Astrocyte of the cerebellum (primary cell): ENCODE data around the gene PNMA6F.
A peak's percentile ranks its signal among the peaks of the same experiment; 100 is the strongest.

ENCODE experiments used
- DNase-seq: peaks from one replicate; pipeline ENCODE4 v3.0.0-alpha.2; 2011; ENCODE audit warnings: low read depth
- H3K4me3 ChIP-seq: 2 replicates; pipeline ENCODE4 v1.5.1; 2011; ENCODE audit warnings: mild to moderate bottlenecking, low read depth, low read length, moderate library complexity
- CTCF ChIP-seq: IDR thresholded peaks from 2 replicates; pipeline ENCODE4 v1.5.1; 2012; ENCODE audit warnings: low read length, low read depth, moderate library complexity, mild to moderate bottlenecking; ENCODE audit errors: missing control alignments
- in situ Hi-C: cut with HindIII; loops from 2 replicates; pipeline ENCODE4 v1.10.0; 2017; ENCODE audit warnings: low sequenced_read_pairs

Gene PNMA6F

GRCh38 chrX:153338836-153339235 lies 17.3 kb upstream of the PNMA6F start:
- DNase-seq = no peak
- in situ Hi-C loops = loop anchor here (5.0 kb wide), 1 partner anchor 48 kb away; no protein-coding TSS in a partner anchor
- TF ChIP-seq CTCF = no peak
- no peak overlapping the region for H3K4me3 ChIP-seq

GRCh38 chrX:153336988-153337387 lies 15.4 kb upstream of the PNMA6F start:
- DNase-seq = no peak
- no peak for TF ChIP-seq CTCF
- no peak overlapping the region for H3K4me3 ChIP-seq
- in situ Hi-C loops = loop anchor here (5.0 kb wide), 1 partner anchor 50 kb away; no protein-coding TSS in a partner anchor

- no peak overlapping the region for H3K4me3 ChIP-seq
- in situ Hi-C loops = loop anchor here (5.0 kb wide), 1 partner anchor 51 kb away; no protein-coding TSS in a partner anchor
- no peak for TF ChIP-seq CTCF
- DNase-seq = no peak
These were observed 14.7 kb upstream of the PNMA6F start for GRCh38 chrX:153336121-153336894.

GRCh38 chrX:153334654-153335295 lies 13.2 kb upstream of the PNMA6F start:
- H3K4me3 ChIP-seq = peak overlapping the region; percentile 58
- TF ChIP-seq CTCF = no peak
- no peak for DNase-seq
- in situ Hi-C loops = loop anchor here (5.0 kb wide), 1 partner anchor 53 kb away; no protein-coding TSS in a partner anchor

GRCh38 chrX:153333821-153334653 lies 12.5 kb upstream of the PNMA6F start, which contains the start of gene ZNF275:
ZNF275 (plus strand) TSS chrX:153334153; CDS start chrX:153336680, 2,527 bp downstream.
- DNase-seq = peak; percentile 20
- H3K4me3 ChIP-seq = peak within 1 kb of the TSS; percentile 58
- in situ Hi-C loops = no loop called here
- TF ChIP-seq CTCF = no peak

GRCh38 chrX:153333266-153333665 lies 11.7 kb upstream of the PNMA6F start:
- no peak for TF ChIP-seq CTCF
- in situ Hi-C loops = no loop called here
- DNase-seq = peak; percentile 6
- H3K4me3 ChIP-seq = no peak overlapping the region
